Measurements from ENCODE around the gene CALML5. TPM values are rescaled to one million over a fixed set of nuclear protein-coding genes. Genes with fewer than 3 reads are reported as not detected.
"Not testable (repeated sequence)": the region's sequence is repeated elsewhere in the genome, so short reads cannot be mapped to it uniquely, and the experiment has no call there.

CALML5 gene
- total RNA-seq, 1 donor from 2014 or later, result not detected

GRCh38 chr10:5475974-5476807 is 23.2 kb downstream of the CALML5 start:
- intact Hi-C loops (cut with micrococcal nuclease); H3K27me3 Mint-ChIP-seq (ENCODE audit: low read depth): not testable (repeated sequence)

GRCh38 chr10:5475088-5475487 is 24.3 kb downstream of the CALML5 start:
- H3K27me3 Mint-ChIP-seq (ENCODE audit: low read depth); intact Hi-C loops (cut with micrococcal nuclease): not testable (repeated sequence)

More at GRCh38 chr10:5475974-5476807, 23.2 kb downstream of the CALML5 start:
- not testable (repeated sequence) for H3K4me1 Mint-ChIP-seq (ENCODE audit: low read depth); DNase-seq (ENCODE audit: low spot score); H3K36me3 Mint-ChIP-seq (ENCODE audit: low read depth); H3K9me3 Mint-ChIP-seq; H3K27ac Mint-ChIP-seq; H3K4me3 Mint-ChIP-seq (ENCODE audit: low read depth)

GRCh38 chr10:5474642-5475041 is 24.7 kb downstream of the CALML5 start:
- DNase-seq (ENCODE audit: low spot score); H3K9me3 Mint-ChIP-seq; H3K4me3 Mint-ChIP-seq (ENCODE audit: low read depth); intact Hi-C loops (cut with micrococcal nuclease); H3K27ac Mint-ChIP-seq; H3K36me3 Mint-ChIP-seq (ENCODE audit: low read depth); H3K27me3 Mint-ChIP-seq (ENCODE audit: low read depth); H3K4me1 Mint-ChIP-seq (ENCODE audit: low read depth): not testable (repeated sequence)

More at GRCh38 chr10:5475088-5475487, 24.3 kb downstream of the CALML5 start:
- not testable (repeated sequence) for H3K9me3 Mint-ChIP-seq; DNase-seq (ENCODE audit: low spot score); H3K27ac Mint-ChIP-seq; H3K36me3 Mint-ChIP-seq (ENCODE audit: low read depth); H3K4me1 Mint-ChIP-seq (ENCODE audit: low read depth); H3K4me3 Mint-ChIP-seq (ENCODE audit: low read depth)

GRCh38 chr10:5470062-5470751 is 29.2 kb downstream of the CALML5 start:
- Mint-ChIP-seq H3K36me3 (ENCODE audit: low read depth) (no peaks in the 10 kb centered on the region), H3K27ac (no peak overlapping the region), H3K4me1 (ENCODE audit: low read depth) (no peaks in the 10 kb centered on the region), H3K27me3 (ENCODE audit: low read depth) (no peaks in the 10 kb centered on the region), H3K9me3 (peaks cover 4% of the 10 kb centered on the region), H3K4me3 (ENCODE audit: low read depth) (no peak overlapping the region)
- intact Hi-C loops (cut with micrococcal nuclease), result no loop called here
- no peak for DNase-seq (ENCODE audit: low spot score)

- Mint-ChIP-seq H3K4me3 (ENCODE audit: low read depth) (no peak overlapping the region), H3K4me1 (ENCODE audit: low read depth) (no peaks in the 10 kb centered on the region), H3K36me3 (ENCODE audit: low read depth) (no peaks in the 10 kb centered on the region), H3K27ac (no peak overlapping the region), H3K9me3 (peaks cover 4% of the 10 kb centered on the region), H3K27me3 (ENCODE audit: low read depth) (no peaks in the 10 kb centered on the region)
- no peak for DNase-seq (ENCODE audit: low spot score)
- intact Hi-C loops (cut with micrococcal nuclease), result no loop called here
Observed at GRCh38 chr10:5469353-5470061, 29.9 kb downstream of the CALML5 start.

GRCh38 chr10:5468262-5469106 is 30.9 kb downstream of the CALML5 start:
- DNase-seq (ENCODE audit: low spot score), result no peak
- Mint-ChIP-seq H3K9me3 (peaks cover 4% of the 10 kb centered on the region), H3K36me3 (ENCODE audit: low read depth) (no peaks in the 10 kb centered on the region), H3K27me3 (ENCODE audit: low read depth) (no peaks in the 10 kb centered on the region), H3K27ac (no peak overlapping the region), H3K4me1 (ENCODE audit: low read depth) (no peaks in the 10 kb centered on the region), H3K4me3 (ENCODE audit: low read depth) (no peak overlapping the region)
- intact Hi-C loops (cut with micrococcal nuclease), result no loop called here

GRCh38 chr10:5467634-5468255 is 31.6 kb downstream of the CALML5 start:
- Mint-ChIP-seq H3K4me3 (ENCODE audit: low read depth) (no peak overlapping the region), H3K27ac (no peak overlapping the region)

GRCh38 chr10:5467207-5467535 is 32.2 kb downstream of the CALML5 start:
- no peaks in the 10 kb centered on the region for H3K4me1 Mint-ChIP-seq (ENCODE audit: low read depth)
- intact Hi-C loops (cut with micrococcal nuclease), result no loop called here
- H3K27me3 Mint-ChIP-seq (ENCODE audit: low read depth), result no peaks in the 10 kb centered on the region
- no peaks in the 10 kb centered on the region for H3K36me3 Mint-ChIP-seq (ENCODE audit: low read depth)
- H3K27ac Mint-ChIP-seq, result no peak overlapping the region
- no peak overlapping the region for H3K4me3 Mint-ChIP-seq (ENCODE audit: low read depth)
- DNase-seq (ENCODE audit: low spot score), result no peak
- H3K9me3 Mint-ChIP-seq, result peaks cover 4% of the 10 kb centered on the region

More at GRCh38 chr10:5467634-5468255, 31.6 kb downstream of the CALML5 start:
- no peaks in the 10 kb centered on the region for H3K36me3 Mint-ChIP-seq (ENCODE audit: low read depth)
- DNase-seq (ENCODE audit: low spot score), result no peak
- H3K27me3 Mint-ChIP-seq (ENCODE audit: low read depth), result no peaks in the 10 kb centered on the region
- H3K9me3 Mint-ChIP-seq, result peaks cover 4% of the 10 kb centered on the region
- no peaks in the 10 kb centered on the region for H3K4me1 Mint-ChIP-seq (ENCODE audit: low read depth)
- intact Hi-C loops (cut with micrococcal nuclease), result no loop called here

- no peaks in the 10 kb centered on the region for H3K27me3 Mint-ChIP-seq (ENCODE audit: low read depth)
- peaks cover 4% of the 10 kb centered on the region for H3K9me3 Mint-ChIP-seq
- no peak overlapping the region for H3K4me3 Mint-ChIP-seq (ENCODE audit: low read depth)
- no peak overlapping the region for H3K27ac Mint-ChIP-seq
- intact Hi-C loops (cut with micrococcal nuclease), result no loop called here
- no peaks in the 10 kb centered on the region for H3K4me1 Mint-ChIP-seq (ENCODE audit: low read depth)
- no peaks in the 10 kb centered on the region for H3K36me3 Mint-ChIP-seq (ENCODE audit: low read depth)
- no peak for DNase-seq (ENCODE audit: low spot score)
Observed at GRCh38 chr10:5466451-5467206, 32.7 kb downstream of the CALML5 start.

- peaks cover 4% of the 10 kb centered on the region for H3K9me3 Mint-ChIP-seq
- no peaks in the 10 kb centered on the region for H3K4me1 Mint-ChIP-seq (ENCODE audit: low read depth)
- H3K27ac Mint-ChIP-seq, result no peak overlapping the region
- intact Hi-C loops (cut with micrococcal nuclease), result no loop called here
- H3K4me3 Mint-ChIP-seq (ENCODE audit: low read depth), result no peak overlapping the region
- no peaks in the 10 kb centered on the region for H3K27me3 Mint-ChIP-seq (ENCODE audit: low read depth)
- no peak for DNase-seq (ENCODE audit: low spot score)
- H3K36me3 Mint-ChIP-seq (ENCODE audit: low read depth), result no peaks in the 10 kb centered on the region
Observed at GRCh38 chr10:5465976-5466450, 33.4 kb downstream of the CALML5 start.

GRCh38 chr10:5464546-5464945 is 34.8 kb downstream of the CALML5 start:
- Mint-ChIP-seq H3K4me3 (ENCODE audit: low read depth) (no peak overlapping the region), H3K9me3 (peaks cover 4% of the 10 kb centered on the region), H3K27me3 (ENCODE audit: low read depth) (no peaks in the 10 kb centered on the region), H3K27ac (no peak overlapping the region), H3K36me3 (ENCODE audit: low read depth) (peaks cover 5% of the 10 kb centered on the region), H3K4me1 (ENCODE audit: low read depth) (no peaks in the 10 kb centered on the region)
- no peak for DNase-seq (ENCODE audit: low spot score)
- intact Hi-C loops (cut with micrococcal nuclease), result no loop called here

All from activated T-helper 2 cell treated with anti-CD3 and anti-CD28 coated beads, Interferon-gamma antibody, Interleukin-2, Interleukin-4, amounts not matched to agents 10 μg/mL and 5 μg/mL and 100 μg/mL, durations not matched to agents 14 hours and 24 hours and 36 hours (primary cell).